Measurements from ENCODE around the gene ATF6. TPM values are rescaled to one million over a fixed set of nuclear protein-coding genes. Genes with fewer than 3 reads are reported as not detected.

ATF6 gene
- total and polyA plus RNA-seq, 2 donors (not counting 1 experiment from before 2014, with no cell fraction given) = 25.3 to 27.4 TPM

GRCh38 chr1:161770250-161770649 is 4.1 kb downstream of the ATF6 start:
- Histone ChIP-seq H3K4me3 (replicated peaks in 1 of 4; ENCODE audit: control extremely low read depth in 1 of 4, insufficient read depth in 1 of 4, low read depth in 3 of 4, low read length in 4 of 4) (no peak overlapping the region), H3K9me3 (ENCODE audit: control insufficient read depth, insufficient read depth, low read depth, low read length) (no peaks in the 10 kb centered on the region), H3K79me2 (ENCODE audit: control insufficient read depth, insufficient read depth, low read length) (peaks cover 31% of the 10 kb centered on the region), H3K4me1 (ENCODE audit: control insufficient read depth, extremely low read depth, insufficient read depth, low read length) (no peaks in the 10 kb centered on the region), H3K27me3 (ENCODE audit: control insufficient read depth, insufficient read depth, low read length) (no peaks in the 10 kb centered on the region), H4K20me1 (ENCODE audit: control insufficient read depth, extremely low read depth, insufficient read depth, low read length) (no peaks in the 10 kb centered on the region), H2AFZ (ENCODE audit: low read length) (no peak overlapping the region), H3K9ac (ENCODE audit: insufficient read depth, low read length) (no peak overlapping the region), H3K27ac (ENCODE audit: insufficient read depth, low read length) (no peak overlapping the region), H3K4me2 (ENCODE audit: extremely low read depth, insufficient read depth, low read length) (no peak overlapping the region), H3K36me3 (ENCODE audit: control insufficient read depth, insufficient read depth, low read length) (no peaks in the 10 kb centered on the region)
- DNase-seq (ENCODE audit: low read depth in 2 of 2) = no peak
- no peak for TF ChIP-seq CTCF (conservative IDR thresholded peaks at IDR 0.05 in 1 of 2, IDR thresholded peaks at IDR 0.05 in 1 of 2; ENCODE audit: low read depth in 1 of 2, low read length in 2 of 2)
- no peak for TF ChIP-seq EZH2 (IDR thresholded peaks at IDR 0.05; ENCODE audit: low read length, missing control alignments)

GRCh38 chr1:161771161-161771560 is 5.0 kb downstream of the ATF6 start:
- peaks cover 32% of the 10 kb centered on the region for H3K79me2 ChIP-seq (ENCODE audit: control insufficient read depth, insufficient read depth, low read length)
- H3K9me3 ChIP-seq (ENCODE audit: control insufficient read depth, insufficient read depth, low read depth, low read length) = no peaks in the 10 kb centered on the region

GRCh38 chr1:161771973-161772372 is 5.9 kb downstream of the ATF6 start:
- Histone ChIP-seq H4K20me1 (ENCODE audit: control insufficient read depth, extremely low read depth, insufficient read depth, low read length) (no peaks in the 10 kb centered on the region), H3K79me2 (ENCODE audit: control insufficient read depth, insufficient read depth, low read length) (peaks cover 25% of the 10 kb centered on the region), H3K4me1 (ENCODE audit: control insufficient read depth, extremely low read depth, insufficient read depth, low read length) (no peaks in the 10 kb centered on the region), H2AFZ (ENCODE audit: low read length) (no peak overlapping the region), H3K4me2 (ENCODE audit: extremely low read depth, insufficient read depth, low read length) (no peak overlapping the region), H3K4me3 (replicated peaks in 1 of 4; ENCODE audit: control extremely low read depth in 1 of 4, insufficient read depth in 1 of 4, low read depth in 3 of 4, low read length in 4 of 4) (no peak overlapping the region), H3K27me3 (ENCODE audit: control insufficient read depth, insufficient read depth, low read length) (no peaks in the 10 kb centered on the region), H3K9ac (ENCODE audit: insufficient read depth, low read length) (no peak overlapping the region), H3K9me3 (ENCODE audit: control insufficient read depth, insufficient read depth, low read depth, low read length) (no peaks in the 10 kb centered on the region), H3K36me3 (ENCODE audit: control insufficient read depth, insufficient read depth, low read length) (no peaks in the 10 kb centered on the region), H3K27ac (ENCODE audit: insufficient read depth, low read length) (no peak overlapping the region)
- TF ChIP-seq EZH2 (IDR thresholded peaks at IDR 0.05; ENCODE audit: low read length, missing control alignments) (no peak), CTCF (conservative IDR thresholded peaks at IDR 0.05 in 1 of 2, IDR thresholded peaks at IDR 0.05 in 1 of 2; ENCODE audit: low read depth in 1 of 2, low read length in 2 of 2) (no peak)
- no peak for DNase-seq (ENCODE audit: low read depth in 2 of 2)

More at GRCh38 chr1:161771161-161771560, 5.0 kb downstream of the ATF6 start:
- Histone ChIP-seq H3K36me3 (ENCODE audit: control insufficient read depth, insufficient read depth, low read length) (no peaks in the 10 kb centered on the region), H4K20me1 (ENCODE audit: control insufficient read depth, extremely low read depth, insufficient read depth, low read length) (no peaks in the 10 kb centered on the region), H3K4me1 (ENCODE audit: control insufficient read depth, extremely low read depth, insufficient read depth, low read length) (no peaks in the 10 kb centered on the region), H3K9ac (ENCODE audit: insufficient read depth, low read length) (no peak overlapping the region), H2AFZ (ENCODE audit: low read length) (no peak overlapping the region), H3K4me2 (ENCODE audit: extremely low read depth, insufficient read depth, low read length) (no peak overlapping the region), H3K27me3 (ENCODE audit: control insufficient read depth, insufficient read depth, low read length) (no peaks in the 10 kb centered on the region), H3K27ac (ENCODE audit: insufficient read depth, low read length) (no peak overlapping the region), H3K4me3 (replicated peaks in 1 of 4; ENCODE audit: control extremely low read depth in 1 of 4, insufficient read depth in 1 of 4, low read depth in 3 of 4, low read length in 4 of 4) (no peak overlapping the region)
- DNase-seq (ENCODE audit: low read depth in 2 of 2) = no peak
- no peak for TF ChIP-seq CTCF (conservative IDR thresholded peaks at IDR 0.05 in 1 of 2, IDR thresholded peaks at IDR 0.05 in 1 of 2; ENCODE audit: low read depth in 1 of 2, low read length in 2 of 2)
- TF ChIP-seq EZH2 (IDR thresholded peaks at IDR 0.05; ENCODE audit: low read length, missing control alignments) = no peak

Measured in fibroblast of lung (primary cell).